Lung microvascular endothelial cell (primary cell): ENCODE results near the gene PPP1R27. TPM values are rescaled to one million over a fixed set of nuclear protein-coding genes. Genes with fewer than 3 reads are reported as not detected.

Source experiments
- DNase-seq, 2 donors: peaks; one replicate each; pipeline versions ENCODE4 v3.0.0 to v3.0.0-alpha.2; 2010; ENCODE audit warnings: low read depth in 2 of 2
- total RNA-seq: library from RNA; depleted of rRNA; stranded (reverse); fragments of >200 nt; gene quantifications from 2 replicates; pipeline ENCODE4 v1.2.1, GENCODE V29; 2014

Gene PPP1R27
- total RNA-seq, 1 donor from 2014 or later = not detected

DNA sequence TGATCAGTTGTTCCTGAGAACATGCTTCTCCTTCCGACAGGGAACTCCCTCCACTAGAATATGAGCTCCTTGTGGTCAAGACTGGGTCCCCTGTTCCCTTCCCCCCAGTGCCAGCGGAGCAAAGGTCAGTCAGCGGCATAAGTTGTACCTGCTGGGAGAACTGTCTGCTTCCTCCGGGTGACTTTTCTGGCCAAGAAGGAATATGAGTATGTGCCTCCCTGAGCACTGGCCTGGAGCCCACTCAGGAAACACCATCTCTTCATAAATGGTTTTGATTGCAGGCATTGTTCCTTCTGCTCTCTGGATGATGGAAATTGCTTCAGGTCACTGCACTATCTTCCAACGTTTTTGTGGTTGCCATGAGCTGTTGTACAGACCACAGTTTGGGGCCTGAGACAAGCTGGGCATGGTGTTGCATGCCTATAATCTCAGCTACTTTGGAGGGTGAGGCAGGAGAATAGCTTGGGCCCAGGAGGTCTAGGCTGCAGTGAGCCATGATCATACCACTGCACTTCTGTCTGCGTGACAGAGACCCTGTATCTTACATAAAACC is 28.3 kb upstream of the PPP1R27 start:
- DNase-seq = no peak

DNA sequence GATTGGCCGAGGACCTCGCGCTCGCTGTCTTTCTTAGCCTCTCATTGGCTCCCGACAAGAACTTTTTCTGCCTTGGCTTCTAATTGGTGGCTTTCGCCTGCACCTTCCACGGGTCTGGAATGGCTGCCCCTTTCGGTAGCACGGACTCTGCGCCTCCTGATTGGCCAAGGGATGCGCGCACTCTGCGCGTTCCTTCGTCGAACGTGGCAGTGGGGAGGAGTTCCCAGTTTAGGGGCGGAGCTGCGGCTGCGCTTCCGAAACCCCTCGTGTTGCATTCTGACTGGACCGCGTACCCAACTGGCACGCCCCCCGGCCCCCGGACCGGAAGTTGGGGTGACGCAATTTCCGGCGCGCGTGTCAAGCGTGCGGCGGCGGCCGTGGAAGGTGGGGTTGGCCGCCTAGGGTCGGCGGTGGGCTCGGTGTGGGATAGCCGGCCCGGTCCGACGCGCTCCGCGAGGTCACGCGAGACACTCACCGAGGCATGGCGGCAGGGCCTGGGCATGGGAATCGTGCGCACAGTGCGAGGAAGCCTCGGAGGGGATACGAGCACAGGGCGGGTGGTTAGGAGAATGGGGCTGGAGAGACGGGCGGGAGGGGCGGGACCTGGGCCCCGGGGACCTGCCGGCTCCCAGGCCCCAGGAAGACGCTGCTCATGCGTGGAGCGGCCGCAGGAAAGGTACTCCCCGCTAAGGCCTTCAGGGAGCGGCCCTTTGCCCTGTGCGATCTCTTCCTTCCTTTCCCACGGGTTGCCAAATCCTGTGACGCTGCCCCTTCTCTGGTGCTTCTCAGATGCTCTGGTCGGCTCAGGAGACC is 26.1 kb upstream of the PPP1R27 start:
- peak; percentile 100 for DNase-seq

DNA sequence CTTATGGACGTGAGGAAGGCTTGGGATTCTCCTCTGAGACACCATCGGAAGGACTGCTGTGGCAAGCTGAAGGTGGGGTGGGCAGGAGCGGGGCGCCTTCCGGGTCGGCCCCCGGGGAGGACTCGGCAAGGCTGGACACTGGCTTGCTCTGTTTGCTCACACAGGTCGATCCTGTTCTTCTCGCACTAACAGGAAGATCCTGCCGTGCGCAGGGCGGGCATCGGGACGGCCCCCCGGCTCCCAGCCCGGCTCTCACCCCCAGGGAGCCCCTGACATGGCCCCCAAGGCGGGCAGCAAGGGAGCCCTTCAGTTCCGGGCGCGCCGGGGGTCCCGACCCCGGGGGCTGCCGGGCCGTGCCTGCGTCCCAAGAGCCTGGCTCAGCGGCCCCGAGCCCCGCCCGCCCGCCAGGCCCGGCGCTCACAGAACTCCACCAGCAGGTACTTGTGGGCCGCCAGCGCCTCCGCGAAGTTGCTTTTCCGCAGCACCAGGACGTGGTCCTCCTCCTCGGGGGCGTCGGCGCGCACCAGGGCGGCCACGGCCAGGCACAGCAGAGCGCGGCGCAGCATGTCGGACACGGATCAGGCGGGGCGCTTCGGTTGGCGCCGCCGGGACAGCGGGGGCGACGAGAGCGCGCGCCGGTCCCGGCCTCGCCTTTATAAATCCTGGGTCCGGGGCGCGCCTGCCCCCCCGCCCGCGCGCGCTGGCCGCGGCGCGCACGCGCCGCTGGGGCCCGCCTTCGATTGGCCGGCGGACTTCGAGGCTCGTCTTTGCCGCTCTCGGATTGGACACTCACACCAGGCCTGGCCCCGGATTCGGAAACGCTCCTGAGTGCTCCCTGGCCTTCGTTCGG is 25.3 kb upstream of the PPP1R27 start, which contains the start of gene P4HB:
Gene P4HB, minus strand, starts transcription at position 630 of the 850 bp plus-strand sequence. Its CDS starts 64 bp downstream, at position 566.
- DNase-seq = peak; percentile 38 to 39

DNA sequence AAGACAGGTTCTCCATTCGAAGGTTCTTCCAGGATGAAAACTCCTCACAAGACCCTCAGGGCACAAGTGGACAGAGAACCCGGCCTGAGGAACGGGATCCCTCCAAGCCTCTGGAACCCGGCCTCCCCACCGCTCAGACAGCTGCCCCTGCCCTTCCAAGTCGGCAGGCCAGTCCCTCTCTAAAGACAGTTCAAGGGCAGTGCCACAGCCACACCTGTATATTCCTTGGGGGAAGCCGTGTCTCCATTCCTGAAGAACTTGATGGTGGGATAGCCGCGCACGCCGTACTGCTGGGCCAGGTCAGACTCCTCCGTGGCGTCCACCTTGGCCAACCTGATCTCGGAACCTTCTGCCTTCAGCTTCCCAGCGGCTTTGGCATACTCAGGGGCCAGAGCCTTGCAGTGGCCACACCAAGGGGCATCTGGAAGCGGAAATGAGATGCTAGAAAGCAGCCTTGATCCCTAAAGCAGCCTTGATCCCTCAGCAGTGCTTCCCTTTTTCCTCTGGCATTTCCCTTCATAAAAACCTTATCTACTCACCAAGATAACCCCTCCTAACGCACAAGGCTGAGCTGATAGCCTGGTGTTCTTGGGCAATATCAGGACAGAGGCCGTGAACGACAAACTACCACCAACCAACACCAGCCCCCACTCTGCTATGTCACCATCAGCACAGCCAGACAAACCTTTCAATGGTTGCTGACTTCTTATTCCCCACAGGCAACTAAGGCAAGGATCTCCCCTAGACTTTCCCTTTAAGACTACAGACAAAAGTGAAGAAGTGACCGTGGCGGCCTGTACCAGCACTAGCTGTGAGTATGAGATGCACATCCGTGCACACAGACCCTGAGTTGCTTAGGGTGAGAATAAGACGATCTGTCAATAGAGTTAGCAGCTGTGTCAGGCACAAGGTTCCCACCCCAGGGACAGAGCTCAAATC is 24.4 kb upstream of the PPP1R27 start:
- peak; percentile 21 to 38 for DNase-seq

DNA sequence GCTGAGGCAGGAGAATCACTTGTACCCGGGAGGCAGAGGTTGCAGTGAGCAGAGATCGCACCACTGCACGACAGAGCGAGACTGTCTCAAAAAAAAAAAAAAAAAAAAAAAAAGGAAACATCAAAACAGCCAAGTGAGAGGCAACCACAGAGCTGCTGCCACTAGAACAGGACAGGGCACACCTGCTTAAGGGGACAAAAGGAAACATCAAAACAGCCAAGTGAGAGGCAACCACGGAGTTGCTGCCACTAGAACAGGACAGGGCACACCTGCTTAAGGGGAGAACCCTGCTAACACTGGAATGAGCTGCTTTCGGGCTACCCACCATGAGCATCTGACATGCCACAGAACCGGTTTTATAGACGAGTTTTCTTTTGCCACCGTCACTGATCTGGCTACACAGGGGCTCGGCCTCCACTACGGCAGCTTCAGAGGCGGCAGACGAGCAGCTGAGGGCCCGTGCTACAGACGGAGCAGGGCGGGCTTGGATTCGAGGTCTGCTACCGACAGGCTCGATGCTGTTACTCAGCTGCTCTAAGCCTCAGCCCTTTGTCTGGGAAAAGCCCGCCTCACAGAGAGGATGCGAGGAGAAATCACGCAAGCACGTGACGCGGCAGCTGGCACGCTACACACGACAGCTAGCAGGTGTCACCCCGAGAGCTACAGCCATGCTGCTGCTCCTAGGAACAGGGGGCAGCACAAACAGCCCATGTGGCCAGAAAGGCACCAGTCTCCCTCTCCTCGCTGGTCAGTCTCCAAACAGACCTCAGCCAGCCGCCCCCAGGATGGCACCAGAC is 23.5 kb upstream of the PPP1R27 start:
- DNase-seq = no peak

DNA sequence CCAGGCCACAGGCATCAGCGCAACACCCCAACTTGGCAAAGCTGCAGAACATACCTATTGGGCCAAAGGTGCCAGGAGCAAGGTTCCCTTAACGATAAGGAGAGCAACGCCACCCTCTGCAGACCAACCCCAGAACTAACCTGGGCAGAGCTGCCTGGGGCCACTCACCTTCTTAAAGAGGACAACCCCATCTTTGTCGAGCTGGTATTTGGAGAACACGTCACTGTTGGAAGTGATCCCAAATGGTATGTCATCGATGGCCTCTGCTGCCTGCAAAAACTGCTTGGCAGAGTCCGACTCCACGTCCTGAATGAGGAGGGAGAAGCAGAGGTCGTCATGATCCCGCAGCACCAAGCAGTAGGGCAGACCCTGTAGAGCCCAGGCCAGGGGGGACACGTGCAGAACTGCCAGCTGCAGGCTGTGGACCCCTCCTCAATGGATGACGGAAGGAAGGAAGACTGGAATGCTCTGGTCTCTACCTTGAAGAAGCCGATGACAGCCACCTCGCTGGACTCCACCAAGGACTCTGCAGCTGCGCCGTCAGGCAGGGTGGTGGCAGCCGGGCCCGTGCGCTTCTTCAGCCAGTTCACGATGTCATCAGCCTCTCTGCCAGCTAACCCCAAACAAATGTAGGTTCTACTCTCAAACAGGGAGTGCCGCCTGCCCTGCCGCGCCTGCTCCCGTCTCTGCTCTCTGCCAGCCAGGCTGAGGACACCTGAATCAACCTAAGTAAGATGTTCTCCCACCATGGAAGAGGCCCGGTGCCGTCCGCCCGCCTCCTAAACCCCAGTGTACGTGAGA is 20.3 kb upstream of the PPP1R27 start:
- DNase-seq = no peak

DNA sequence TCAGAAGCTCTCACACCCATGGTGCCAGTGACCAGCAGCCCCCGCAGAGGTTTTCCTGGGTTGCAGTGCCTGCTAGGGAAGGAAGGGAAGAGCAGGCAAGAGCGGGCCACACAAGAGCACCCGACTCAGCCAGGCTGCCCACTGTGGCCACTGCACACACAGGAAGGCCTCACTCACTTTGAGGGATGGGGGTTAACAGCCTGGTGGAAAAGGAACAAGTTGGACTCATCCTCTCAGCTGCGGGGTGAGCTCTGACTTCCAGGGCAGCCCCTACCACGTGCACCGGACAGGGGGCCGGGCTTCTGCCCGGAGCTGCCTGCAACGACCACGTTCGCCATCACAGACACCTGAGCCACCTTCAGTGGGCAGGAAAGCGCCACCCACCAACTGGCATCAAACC is 17.4 kb upstream of the PPP1R27 start:
- no peak for DNase-seq

DNA sequence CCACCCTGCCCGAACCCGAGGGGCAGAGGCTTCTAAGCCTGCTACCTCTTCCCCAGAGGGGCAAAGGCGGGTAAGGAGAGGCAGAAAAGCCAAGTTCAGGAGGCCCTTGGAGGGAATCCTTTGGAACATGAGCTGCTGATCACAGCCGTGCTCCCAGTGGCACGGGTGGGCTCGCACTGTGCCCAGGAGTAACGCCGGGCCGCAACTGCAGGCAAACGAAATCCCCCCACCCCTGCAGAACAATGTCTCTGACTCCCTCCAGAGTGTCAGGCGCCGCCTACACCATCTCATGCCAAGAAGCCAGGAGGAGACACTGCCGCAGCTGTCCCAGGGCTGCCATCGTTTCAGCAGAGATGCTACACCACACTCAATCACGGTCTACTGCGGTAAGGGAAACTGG is 16.6 kb upstream of the PPP1R27 start:
- DNase-seq = no peak

DNA sequence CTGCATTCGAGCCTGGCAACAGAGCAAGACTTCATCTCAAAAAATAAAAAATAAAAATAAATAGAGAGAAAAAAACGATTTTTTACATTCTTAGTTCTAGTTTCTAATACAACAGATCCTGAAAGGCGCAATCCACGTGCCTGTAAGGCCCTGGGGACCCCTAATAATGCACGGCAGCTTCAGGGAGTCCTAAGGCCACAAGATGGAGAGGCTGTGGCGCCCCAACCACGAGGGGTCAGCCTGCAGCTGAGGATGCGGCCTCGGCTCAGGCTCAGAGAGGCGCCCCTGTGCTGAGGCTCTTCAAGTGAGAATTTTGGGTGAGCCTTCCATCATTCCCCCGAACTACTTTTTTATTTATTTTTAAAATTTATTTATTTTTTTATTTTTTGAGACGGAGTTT is 14.6 kb upstream of the PPP1R27 start:
- no peak for DNase-seq

DNA sequence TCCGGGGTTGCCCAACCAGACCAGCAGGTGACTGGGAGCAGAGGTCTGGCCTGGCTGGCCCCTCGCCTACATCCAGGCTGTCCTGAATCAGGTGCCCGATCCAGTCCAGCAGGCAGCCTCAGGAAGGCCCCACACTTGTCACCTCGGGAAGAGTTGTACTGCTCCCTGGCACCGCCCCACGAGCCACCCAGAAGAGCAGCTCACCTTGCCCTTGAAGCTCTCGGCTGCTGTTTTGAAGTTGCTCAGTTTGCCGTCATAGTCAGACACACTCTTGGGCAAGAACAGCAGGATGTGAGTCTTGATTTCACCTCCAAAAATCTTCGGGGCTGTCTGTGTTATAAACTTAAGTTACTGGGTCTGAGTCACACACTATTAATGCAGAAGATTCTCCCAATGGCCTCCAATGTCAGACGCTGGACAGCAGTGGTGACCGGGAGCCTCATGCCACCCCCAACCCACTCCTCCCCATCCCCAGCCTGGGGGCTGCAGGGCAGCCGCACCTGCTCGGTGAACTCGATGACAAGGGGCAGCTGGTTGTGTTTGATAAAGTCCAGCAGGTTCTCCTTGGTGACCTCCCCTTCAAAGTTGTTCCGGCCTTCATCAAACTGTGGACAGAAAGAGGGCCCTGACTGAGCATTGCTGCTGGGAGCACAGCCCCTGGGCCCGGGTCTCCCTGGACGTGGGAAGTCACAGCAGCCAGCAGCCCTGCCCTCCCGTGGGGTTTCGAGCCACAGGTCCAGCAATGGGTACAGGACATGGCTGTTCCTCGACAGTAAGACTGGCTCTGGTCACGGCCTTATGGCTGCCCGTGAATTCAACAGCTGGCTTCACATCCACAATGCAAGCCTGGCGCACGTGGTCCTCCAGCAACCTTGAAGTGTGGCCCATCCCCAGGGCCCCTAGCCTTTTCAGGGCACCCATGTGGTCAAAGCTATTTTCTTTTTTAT is 12.2 kb upstream of the PPP1R27 start:
- no peak for DNase-seq

DNA sequence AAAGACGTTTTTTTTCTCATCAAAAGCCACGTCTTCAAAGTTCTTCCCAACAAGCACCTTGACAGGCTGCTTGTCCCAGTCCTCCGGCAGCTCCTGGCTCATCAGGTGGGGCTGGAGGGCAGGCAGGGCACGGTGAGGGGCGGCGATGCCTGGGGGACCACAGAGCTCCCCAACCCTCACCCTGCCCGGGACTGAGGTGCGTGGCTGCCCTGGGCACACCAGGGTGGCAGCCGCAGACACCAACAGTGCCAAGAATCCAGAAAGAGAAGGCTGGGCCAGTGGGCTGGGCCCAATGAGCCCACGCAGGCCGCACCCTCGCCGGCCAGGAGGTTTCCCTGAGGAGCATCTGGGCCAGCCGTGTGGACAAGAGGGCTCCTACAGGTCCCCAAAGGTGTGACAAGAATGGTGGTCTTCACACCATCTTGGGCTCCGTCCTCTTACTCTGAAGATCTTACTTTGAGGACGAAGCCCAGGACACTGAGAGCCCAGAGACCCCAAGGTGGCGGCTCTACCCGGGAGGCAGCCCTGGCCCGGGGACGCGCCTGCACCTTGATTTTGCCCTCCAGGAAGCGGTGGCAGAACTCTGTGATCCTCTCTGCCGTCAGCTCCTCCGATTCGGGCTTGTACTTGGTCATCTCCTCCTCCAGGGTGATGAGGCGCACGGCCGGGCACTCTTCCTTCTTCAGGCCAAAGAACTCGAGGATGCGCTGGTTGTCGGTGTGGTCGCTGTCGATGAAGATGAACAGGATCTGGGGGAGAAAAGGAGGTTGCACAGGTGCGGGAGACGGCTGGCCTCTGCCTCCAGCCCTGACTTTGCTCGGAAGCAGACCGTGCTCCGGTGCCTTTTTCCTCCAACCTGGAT is 11.3 kb upstream of the PPP1R27 start:
- DNase-seq = no peak

DNA sequence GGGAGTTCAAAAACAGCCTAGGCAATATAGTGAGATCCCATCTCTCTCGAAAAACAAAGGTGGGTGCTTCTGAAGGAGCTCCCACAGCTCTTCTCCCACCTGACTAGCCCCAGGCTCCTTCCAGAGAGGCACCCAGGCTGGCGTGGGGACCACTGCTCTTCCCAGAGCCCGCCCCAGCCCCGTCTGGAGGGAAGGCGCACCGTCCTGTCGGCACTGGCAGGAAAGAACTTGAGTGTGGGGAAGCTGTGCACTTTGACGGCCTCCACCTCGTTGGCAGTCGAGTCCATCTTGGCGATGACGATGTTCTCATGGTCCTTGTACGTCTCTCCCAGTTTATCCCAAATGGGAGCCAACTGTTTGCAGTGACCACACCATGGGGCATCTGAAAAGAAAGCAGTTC is 10.5 kb upstream of the PPP1R27 start:
- no peak for DNase-seq

DNA sequence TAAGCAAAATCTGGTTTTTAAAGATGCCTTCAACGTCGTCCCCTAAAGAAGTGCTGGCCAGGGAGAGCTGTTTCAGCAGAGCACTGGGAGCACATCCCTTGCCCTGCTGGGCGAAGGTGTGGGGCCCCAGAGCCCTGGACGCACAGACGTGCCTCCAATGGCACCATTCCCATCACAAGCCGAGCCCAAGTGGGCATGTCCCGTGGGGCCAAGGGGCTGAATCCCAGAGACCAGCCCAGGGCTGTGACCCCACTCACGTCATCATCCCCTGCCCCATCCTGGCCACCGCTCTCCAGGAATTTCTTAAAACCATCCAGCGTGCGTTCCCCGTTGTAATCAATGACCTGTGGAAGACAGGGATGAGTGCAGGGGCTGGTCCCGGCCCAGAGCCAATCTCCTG is 10.0 kb upstream of the PPP1R27 start:
- no peak for DNase-seq

DNA sequence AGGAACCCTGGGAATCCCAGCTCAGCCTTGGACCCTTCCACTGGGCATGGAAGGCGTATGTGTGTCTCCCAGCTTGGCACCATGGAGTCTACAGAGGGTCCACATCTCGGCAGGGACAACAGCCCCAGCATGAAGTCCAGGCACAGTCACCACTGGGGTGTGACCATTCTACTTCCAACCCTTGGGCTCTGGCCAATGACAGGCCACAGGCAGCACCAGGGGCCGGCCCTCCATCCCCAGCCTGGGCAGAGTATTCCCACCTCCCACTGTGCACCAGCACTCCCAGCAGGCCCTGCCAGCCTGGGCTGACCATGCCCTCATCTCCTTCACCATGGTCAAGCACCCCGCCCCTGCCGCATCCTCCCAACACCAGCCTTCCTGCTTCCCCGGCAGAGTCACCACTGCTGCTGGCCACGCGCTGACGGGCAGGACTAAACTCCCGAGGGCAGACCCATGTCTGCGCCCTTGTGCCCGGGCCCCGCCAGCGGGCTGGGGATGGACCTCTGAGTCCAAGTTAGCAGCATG is 9.5 kb upstream of the PPP1R27 start:
- no peak for DNase-seq

DNA sequence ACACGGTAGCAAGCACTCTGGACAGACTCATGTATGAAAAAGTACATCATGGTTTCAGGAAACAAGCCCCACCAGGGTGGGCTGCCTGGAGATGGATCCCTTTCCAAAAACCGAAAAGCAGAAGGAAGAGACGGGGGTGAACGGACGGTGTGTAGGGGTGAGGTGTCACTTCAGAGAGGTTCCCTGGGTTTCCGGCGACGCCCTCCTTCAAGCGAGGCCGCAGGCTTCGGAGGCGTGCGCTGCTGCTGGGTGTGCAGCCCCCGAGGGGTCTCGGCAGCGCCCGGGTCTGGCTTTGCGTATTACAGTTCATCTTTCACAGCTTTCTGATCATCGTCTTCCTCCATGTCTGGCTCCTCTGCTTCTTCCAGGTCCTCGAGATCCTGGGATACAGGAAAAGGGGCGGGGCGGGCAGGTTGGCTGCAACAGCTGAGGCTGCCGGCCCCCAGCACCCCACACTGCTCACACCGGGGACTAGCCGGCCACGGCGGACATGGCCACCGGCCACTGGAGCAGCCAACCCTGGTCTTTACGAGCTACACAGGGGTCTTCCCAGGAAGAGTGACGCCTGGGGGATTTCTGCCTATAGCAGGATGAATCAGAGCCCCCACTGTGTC is 9.0 kb upstream of the PPP1R27 start:
- no peak for DNase-seq

DNA sequence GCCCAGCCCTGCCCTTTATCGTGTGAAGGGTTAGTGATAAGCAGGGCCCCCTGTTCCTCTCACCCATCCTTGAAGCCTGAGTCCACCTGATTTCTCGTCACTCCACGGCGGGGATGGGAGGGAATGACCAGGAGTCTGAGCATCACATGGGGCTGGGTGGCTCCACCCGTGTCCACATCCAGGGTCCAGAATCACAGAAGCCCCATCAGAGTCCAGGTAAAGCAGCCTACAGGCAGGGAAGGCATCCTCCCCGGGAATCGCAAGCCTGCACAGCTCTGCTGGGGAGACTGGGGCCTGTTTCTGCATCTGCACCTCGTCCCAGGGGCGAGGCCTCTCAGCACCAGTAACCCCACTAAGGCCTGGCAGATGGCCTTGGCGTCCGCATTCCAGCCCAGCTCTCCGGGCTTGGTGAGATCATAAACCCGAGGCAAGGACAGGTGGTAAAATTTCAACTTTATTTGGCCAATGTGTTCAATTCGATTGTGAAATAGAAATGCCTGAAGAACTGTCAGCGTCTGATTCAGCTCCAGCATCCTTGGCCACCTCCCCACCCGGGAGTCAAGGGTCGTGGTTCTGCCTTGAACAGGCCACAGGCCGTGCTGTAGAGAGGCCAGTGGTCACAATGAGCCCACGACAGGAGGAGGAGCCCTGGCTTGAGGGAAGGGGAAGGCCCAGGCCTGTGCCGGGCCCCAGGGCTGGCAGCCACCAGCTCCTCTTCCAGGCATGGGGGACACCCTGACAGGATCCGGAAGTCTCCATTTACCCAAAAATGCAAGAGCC is 8.1 kb upstream of the PPP1R27 start:
- no peak for DNase-seq
